GM12872 (cell line): ENCODE measurements around the gene CORO1C.

Experiments
- CTCF ChIP-seq: IDR thresholded peaks from 3 replicates; pipeline ENCODE4 v1.5.1; 2011; ENCODE audit warnings: low read depth, mild to moderate bottlenecking, low read length, moderate library complexity; ENCODE audit not compliant: insufficient read depth

CORO1C gene

GRCh38 chr12:108599948-108600701 is 131.2 kb downstream of the CORO1C start:
- TF ChIP-seq CTCF, result no peak

DNA sequence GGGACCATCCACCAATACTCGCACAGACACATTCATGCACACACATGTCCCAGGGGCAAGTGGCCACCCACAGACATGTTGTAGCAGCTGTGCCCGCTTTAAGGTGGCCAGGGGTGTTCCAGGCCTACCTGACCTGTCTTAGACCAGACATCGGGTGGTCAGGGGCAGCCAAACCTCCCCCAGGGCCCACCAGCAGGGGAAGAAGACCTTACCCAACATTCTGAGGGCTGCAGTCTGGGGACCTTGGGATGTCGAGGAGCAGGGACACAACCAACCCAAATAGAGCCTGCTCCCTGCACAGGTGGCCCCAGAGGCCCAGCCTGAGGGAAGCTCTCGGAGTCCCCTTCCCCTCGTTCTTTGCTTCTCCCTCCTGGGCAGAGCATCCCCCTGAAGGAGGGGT is 131.8 kb downstream of the CORO1C start:
- TF ChIP-seq CTCF, result no peak

DNA sequence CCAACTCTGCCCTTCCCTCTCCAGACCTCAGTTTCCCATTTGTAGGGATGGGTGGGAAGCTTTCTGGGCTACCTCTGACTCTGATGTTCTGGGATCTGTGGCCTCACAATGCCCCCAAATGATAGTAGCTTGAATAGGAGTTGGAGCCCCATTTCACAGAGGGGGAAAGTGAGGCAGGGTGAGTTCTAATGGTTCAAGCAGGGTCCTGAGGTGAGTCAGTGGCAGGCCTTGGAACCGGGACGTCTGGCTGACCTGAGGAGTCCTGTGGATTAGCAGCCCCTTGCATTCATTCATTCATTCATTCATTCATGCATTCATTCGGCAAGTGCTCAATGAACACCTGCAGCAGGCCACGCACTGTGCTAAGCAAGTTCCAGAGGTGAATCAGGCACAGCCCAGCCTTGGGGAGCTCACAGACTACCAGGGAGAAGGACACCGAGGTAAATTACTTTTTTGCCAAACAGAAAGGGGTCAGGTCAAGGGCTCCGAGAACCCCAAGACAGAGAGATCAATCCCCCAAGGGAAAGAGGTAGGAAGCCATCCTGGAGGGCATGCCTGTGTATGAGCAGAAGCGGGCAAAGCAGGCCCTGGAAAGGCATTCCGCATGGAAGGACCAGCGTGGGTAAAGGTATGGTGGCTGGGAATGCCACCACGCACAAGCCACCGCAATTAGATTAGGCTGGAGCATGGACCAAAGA is 132.6 kb downstream of the CORO1C start:
- no peak for TF ChIP-seq CTCF

DNA sequence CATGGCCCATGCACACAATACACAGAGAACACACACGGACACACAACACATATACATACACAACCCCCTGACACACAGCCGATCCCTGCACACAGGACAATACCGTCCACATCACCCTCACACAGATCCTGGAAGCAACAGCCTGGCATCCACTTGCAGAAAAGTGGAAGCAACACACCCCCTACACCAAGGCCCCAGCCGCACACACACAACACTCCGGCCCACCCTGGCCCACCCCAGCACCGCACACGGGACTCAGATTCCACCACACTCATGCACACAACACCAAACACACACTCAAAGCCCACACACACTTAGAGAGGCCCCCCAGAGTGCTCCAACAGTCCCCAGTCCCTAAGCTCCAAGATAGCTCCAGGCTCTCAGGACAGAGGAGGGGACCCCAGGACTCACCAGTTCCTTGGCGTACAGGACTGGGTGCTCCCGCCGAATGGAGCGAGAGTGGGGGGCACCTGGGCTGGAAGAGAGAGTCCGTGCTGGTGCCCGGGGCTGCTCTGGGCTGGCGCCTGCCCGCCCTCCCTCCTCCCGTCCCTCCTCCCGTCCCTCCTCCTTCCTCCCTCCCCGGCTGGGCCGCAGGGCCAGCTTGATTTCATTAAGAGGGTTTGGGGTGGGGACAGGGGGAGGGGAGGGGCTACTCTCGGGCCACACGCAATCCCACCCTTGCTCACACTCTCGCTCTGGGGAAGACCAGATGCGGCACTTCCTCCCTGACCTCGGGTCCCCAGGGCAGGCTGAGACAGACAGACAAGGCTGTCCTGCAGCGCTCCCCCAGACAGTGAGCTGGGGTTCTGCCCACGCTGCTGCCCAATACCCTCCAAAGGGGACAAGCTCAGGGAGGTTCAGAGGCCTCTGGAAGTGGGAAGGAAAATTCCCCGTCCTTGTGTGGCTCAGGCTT is 133.5 kb downstream of the CORO1C start, which contains the start of gene TMEM119:
TSS of gene TMEM119 (minus strand) at position 526 of the 913 bp plus-strand sequence. CDS start 5,701 bp downstream, outside the sequence.
- no peak for TF ChIP-seq CTCF

DNA sequence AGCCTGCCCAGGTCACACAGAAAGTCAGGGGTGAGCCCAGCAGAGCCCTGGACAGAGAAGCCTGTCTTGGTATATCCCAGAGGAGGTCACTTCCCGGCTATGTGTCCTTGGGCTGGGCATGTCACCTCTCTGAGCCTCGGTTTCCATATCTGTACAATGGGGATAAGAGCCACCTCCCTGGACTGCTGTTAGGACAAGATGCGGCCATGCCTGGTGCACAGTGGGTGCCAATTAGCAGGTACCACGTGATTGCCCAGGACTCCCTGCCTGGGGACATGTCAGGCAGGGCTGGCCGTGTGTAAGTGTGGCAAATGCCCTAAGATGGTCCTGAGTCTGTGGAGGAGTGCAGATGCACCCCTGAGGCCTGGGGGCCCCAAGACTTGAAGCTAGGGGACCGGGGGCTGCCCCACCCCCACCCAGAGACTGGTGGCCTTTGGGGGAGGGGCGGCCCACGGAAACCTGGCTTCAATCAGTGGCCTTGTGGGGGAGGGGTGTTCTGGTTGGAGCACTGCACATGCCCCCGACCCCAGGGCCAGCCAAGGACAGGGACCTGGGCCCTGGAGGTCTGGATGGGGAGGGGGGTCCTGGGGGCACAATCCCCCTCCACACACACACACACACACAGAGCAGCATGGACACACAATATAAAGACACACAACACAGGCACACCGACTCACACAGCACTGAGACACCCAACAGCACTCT is 134.3 kb downstream of the CORO1C start:
- no peak for TF ChIP-seq CTCF

GRCh38 chr12:108595711-108596647 is 135.3 kb downstream of the CORO1C start:
- TF ChIP-seq CTCF, result no peak
